ENCODE data around the gene MGAT4D.
"Not testable (repeated sequence)": the region's sequence is repeated elsewhere in the genome, so short reads cannot be mapped to it uniquely, and the experiment has no call there.

DNA sequence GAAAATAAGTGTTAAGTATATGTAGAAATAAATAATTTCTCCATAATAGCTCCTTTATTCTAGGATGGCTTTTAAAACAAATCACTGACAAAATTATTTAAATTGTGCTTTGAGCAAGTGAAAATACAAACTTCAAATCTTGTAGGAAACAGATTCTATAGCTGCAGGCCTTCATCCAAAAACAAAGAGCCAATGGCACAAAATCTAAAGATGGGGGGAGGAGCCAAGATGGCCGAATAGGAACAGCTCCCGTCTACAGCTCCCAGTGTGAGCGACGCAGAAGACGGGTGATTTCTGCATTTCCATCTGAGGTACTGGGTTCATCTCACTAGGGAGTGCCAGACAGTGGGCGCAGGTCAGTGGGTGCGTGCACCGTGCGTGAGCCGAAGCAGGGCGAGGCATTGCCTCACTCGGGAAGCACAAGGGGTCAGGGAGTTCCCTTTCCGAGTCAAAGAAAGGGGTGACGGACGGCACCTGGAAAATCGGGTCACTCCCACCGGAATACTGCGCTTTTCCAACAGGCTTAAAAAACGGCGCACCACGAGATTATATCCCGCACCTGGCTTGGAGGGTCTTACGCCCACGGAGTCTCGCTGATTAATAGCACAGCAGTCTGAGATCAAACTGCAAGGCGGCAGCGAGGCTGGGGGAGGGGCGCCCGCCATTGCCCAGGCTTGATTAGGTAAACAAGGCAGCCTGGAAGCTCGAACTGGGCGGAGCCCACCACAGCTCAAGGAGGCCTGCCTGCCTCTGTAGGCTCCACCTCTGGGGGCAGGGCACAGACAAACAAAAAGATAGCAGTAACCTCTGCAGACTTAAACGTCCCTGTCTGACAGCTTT lies 84.7 kb downstream of the MGAT4D start:
- TF ChIP-seq CTCF (IDR thresholded peaks at IDR 0.05; ENCODE audit: low read length); EZH2 (IDR thresholded peaks at IDR 0.05; ENCODE audit: borderline replicate concordance, low read length): not testable (repeated sequence)
